Stimulated activated effector memory CD8-positive, alpha-beta T cell treated with anti-CD3 and anti-CD28 coated beads, Interleukin-12 subunit alpha, Interleukin-12 subunit beta, amount 100 ng/mL, for 72 hours (primary cell): ENCODE results near the gene RALGAPA1.
"Not testable (repeated sequence)": the region's sequence is repeated elsewhere in the genome, so short reads cannot be mapped to it uniquely, and the experiment has no call there.

Experiments used
- ATAC-seq: fragments of 150-1000 bp; cut with Tn5 transposase; 2 replicates; pipeline ENCODE4 v1.10.0; 2021
- DNase-seq, 2 donors: peaks; one replicate each; pipeline ENCODE4 v3.0.0; 2021 to 2022; ENCODE audit warnings: low spot score in 2 of 2
- H3K27ac Mint-ChIP-seq: one replicate; pipeline ENCODE4 v1.8.0; 2022; ENCODE audit warnings: mild to moderate bottlenecking, mixed read lengths
- H3K36me3 Mint-ChIP-seq: one replicate; pipeline ENCODE4 v1.8.0; 2022; ENCODE audit warnings: mild to moderate bottlenecking, mixed read lengths
- H3K4me1 Mint-ChIP-seq: one replicate; pipeline ENCODE4 v1.8.0; 2022; ENCODE audit warnings: mixed read lengths
- H3K4me3 Mint-ChIP-seq: one replicate; pipeline ENCODE4 v1.8.0; 2022; ENCODE audit warnings: mild to moderate bottlenecking, mixed read lengths
- H3K9me3 Mint-ChIP-seq: one replicate; pipeline ENCODE4 v1.8.0; 2022; ENCODE audit warnings: mixed read lengths

The RALGAPA1 gene

GRCh38 chr14:35808638-35809563 lies at the start of gene RALGAPA1:
RALGAPA1 (minus strand) TSS chr14:35809295; CDS start chr14:35808835, 460 bp downstream.
- Mint-ChIP-seq H3K36me3 (peaks cover 23% of the 10 kb centered on the region), H3K4me1 (peaks cover 31% of the 10 kb centered on the region), H3K4me3 (peak within 1 kb of the TSS; percentile 98), H3K27ac (peak within 1 kb of the TSS; percentile 96)
- not testable (repeated sequence) for H3K9me3 Mint-ChIP-seq
- DNase-seq (peak; percentile 83 to 92), ATAC-seq (peak; percentile 99)

GRCh38 chr14:35858521-35859209 lies 49.6 kb upstream of the RALGAPA1 start:
- Mint-ChIP-seq H3K36me3 (peaks cover 22% of the 10 kb centered on the region), H3K4me1 (no peaks in the 10 kb centered on the region), H3K27ac (no peak overlapping the region), H3K4me3 (no peak overlapping the region), H3K9me3 (no peaks in the 10 kb centered on the region)
- ATAC-seq, result no peak
- DNase-seq, result no peak

GRCh38 chr14:35855876-35856481 lies 46.9 kb upstream of the RALGAPA1 start:
- Mint-ChIP-seq H3K9me3 (no peaks in the 10 kb centered on the region), H3K4me3 (no peak overlapping the region), H3K36me3 (peaks cover 19% of the 10 kb centered on the region), H3K4me1 (no peaks in the 10 kb centered on the region), H3K27ac (no peak overlapping the region)
- DNase-seq (no peak), ATAC-seq (no peak)

- no peak for DNase-seq
- H3K36me3 Mint-ChIP-seq, result peaks cover 31% of the 10 kb centered on the region
- ATAC-seq, result no peak
- no peak overlapping the region for H3K27ac Mint-ChIP-seq
- H3K4me3 Mint-ChIP-seq, result no peak overlapping the region
- H3K9me3 Mint-ChIP-seq, result no peaks in the 10 kb centered on the region
- H3K4me1 Mint-ChIP-seq, result no peaks in the 10 kb centered on the region
Measured at GRCh38 chr14:35854696-35855270, 45.7 kb upstream of the RALGAPA1 start.

GRCh38 chr14:35853225-35853624 lies 44.1 kb upstream of the RALGAPA1 start:
- no peak overlapping the region for H3K27ac Mint-ChIP-seq
- H3K9me3 Mint-ChIP-seq, result no peaks in the 10 kb centered on the region
- ATAC-seq (no peak), DNase-seq (no peak)
- H3K36me3 Mint-ChIP-seq, result peaks cover 20% of the 10 kb centered on the region
- H3K4me1 Mint-ChIP-seq, result no peaks in the 10 kb centered on the region
- H3K4me3 Mint-ChIP-seq, result no peak overlapping the region

- H3K9me3 Mint-ChIP-seq, result no peaks in the 10 kb centered on the region
- peaks cover 27% of the 10 kb centered on the region for H3K36me3 Mint-ChIP-seq
- H3K4me3 Mint-ChIP-seq, result no peak overlapping the region
- H3K4me1 Mint-ChIP-seq, result no peaks in the 10 kb centered on the region
- no peak overlapping the region for H3K27ac Mint-ChIP-seq
- DNase-seq (no peak), ATAC-seq (no peak)
Measured at GRCh38 chr14:35851823-35852222, 42.7 kb upstream of the RALGAPA1 start.

GRCh38 chr14:35849122-35849521 lies 40.0 kb upstream of the RALGAPA1 start:
- no peaks in the 10 kb centered on the region for H3K9me3 Mint-ChIP-seq
- H3K4me1 Mint-ChIP-seq, result no peaks in the 10 kb centered on the region
- peaks cover 47% of the 10 kb centered on the region for H3K36me3 Mint-ChIP-seq
- no peak overlapping the region for H3K27ac Mint-ChIP-seq
- DNase-seq (no peak), ATAC-seq (no peak)
- H3K4me3 Mint-ChIP-seq, result no peak overlapping the region

- peaks cover 3% of the 10 kb centered on the region for H3K9me3 Mint-ChIP-seq
- H3K36me3 Mint-ChIP-seq, result peaks cover 47% of the 10 kb centered on the region
- no peaks in the 10 kb centered on the region for H3K4me1 Mint-ChIP-seq
- no peak for ATAC-seq
- no peak for DNase-seq
- H3K27ac Mint-ChIP-seq, result no peak overlapping the region
- no peak overlapping the region for H3K4me3 Mint-ChIP-seq
Measured at GRCh38 chr14:35847636-35848035, 38.5 kb upstream of the RALGAPA1 start.

- Mint-ChIP-seq H3K9me3 (peaks cover 16% of the 10 kb centered on the region), H3K4me1 (no peaks in the 10 kb centered on the region), H3K36me3 (peaks cover 53% of the 10 kb centered on the region), H3K27ac (no peak overlapping the region), H3K4me3 (no peak overlapping the region)
- no peak for ATAC-seq
- no peak for DNase-seq
Measured at GRCh38 chr14:35844494-35844893, 35.4 kb upstream of the RALGAPA1 start.

- not testable (repeated sequence) for H3K4me1 Mint-ChIP-seq, DNase-seq, ATAC-seq, H3K4me3 Mint-ChIP-seq, H3K27ac Mint-ChIP-seq
- Mint-ChIP-seq H3K36me3 (peaks cover 66% of the 10 kb centered on the region), H3K9me3 (peaks cover 16% of the 10 kb centered on the region)
Measured at GRCh38 chr14:35842245-35842644, 33.1 kb upstream of the RALGAPA1 start.

- Mint-ChIP-seq H3K9me3 (peaks cover 16% of the 10 kb centered on the region), H3K36me3 (peaks cover 66% of the 10 kb centered on the region)
- H3K27ac Mint-ChIP-seq, H3K4me3 Mint-ChIP-seq, H3K4me1 Mint-ChIP-seq, ATAC-seq, DNase-seq: not testable (repeated sequence)
Measured at GRCh38 chr14:35841704-35842103, 32.6 kb upstream of the RALGAPA1 start.

- H3K4me1 Mint-ChIP-seq, result no peaks in the 10 kb centered on the region
- H3K4me3 Mint-ChIP-seq, result no peak overlapping the region
- ATAC-seq (no peak), DNase-seq (no peak)
- no peaks in the 10 kb centered on the region for H3K9me3 Mint-ChIP-seq
- peaks cover 65% of the 10 kb centered on the region for H3K36me3 Mint-ChIP-seq
- no peak overlapping the region for H3K27ac Mint-ChIP-seq
Measured at GRCh38 chr14:35835208-35835982, 26.3 kb upstream of the RALGAPA1 start.

GRCh38 chr14:35829449-35829848 lies 20.4 kb upstream of the RALGAPA1 start:
- Mint-ChIP-seq H3K36me3 (peaks cover 33% of the 10 kb centered on the region), H3K4me1 (peaks cover 18% of the 10 kb centered on the region), H3K4me3 (no peak overlapping the region), H3K27ac (no peak overlapping the region), H3K9me3 (no peaks in the 10 kb centered on the region)
- DNase-seq, result no peak
- ATAC-seq, result no peak

GRCh38 chr14:35827678-35828472 lies 18.8 kb upstream of the RALGAPA1 start:
- Mint-ChIP-seq H3K4me3 (peak overlapping the region; percentile 82), H3K9me3 (no peaks in the 10 kb centered on the region), H3K27ac (peak overlapping the region; percentile 78), H3K36me3 (peaks cover 25% of the 10 kb centered on the region), H3K4me1 (peaks cover 18% of the 10 kb centered on the region)
- DNase-seq (no peak), ATAC-seq (no peak)
